OCI-LY3 (cell line): ENCODE results near the gene NAV2.

ENCODE experiments used
- EZH2phosphoT487 ChIP-seq: fragments of 200-600 bp; shearing (Covaris generic); IDR thresholded peaks from 2 replicates; pipeline ENCODE4 v1.6.1; 2018; ENCODE audit warnings: antibody characterized with exemption, mixed run types, low read depth
- TF ChIP-seq, protein P1 (sequence below): fragments of 200-600, 300-600 bp; sonication (generic); IDR thresholded peaks from 2 replicates; pipeline ENCODE4 v1.5.1; 2014; ENCODE audit warnings: antibody characterized with exemption, low read length, low read depth

DNA sequence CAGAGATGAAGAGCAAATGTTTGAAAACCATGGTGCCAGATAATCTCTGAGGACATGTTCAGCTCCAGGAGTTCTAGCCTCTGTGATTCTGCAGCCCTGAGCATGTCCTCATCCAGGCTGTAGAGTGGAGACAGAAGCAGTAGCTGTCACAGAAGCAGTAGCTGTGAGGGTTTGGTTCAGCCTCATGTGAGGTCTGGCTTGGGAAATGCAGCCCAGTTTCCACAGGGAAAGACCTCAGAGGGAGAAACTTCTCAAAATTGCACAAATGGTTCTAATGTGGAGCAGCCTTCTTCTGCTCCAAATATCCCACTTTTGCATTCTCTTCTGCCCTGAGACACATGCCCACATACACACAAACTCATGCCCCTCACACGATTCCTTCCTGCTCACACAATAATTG, 399.2 kb downstream of the NAV2 start:
- TF ChIP-seq, protein P1, sequence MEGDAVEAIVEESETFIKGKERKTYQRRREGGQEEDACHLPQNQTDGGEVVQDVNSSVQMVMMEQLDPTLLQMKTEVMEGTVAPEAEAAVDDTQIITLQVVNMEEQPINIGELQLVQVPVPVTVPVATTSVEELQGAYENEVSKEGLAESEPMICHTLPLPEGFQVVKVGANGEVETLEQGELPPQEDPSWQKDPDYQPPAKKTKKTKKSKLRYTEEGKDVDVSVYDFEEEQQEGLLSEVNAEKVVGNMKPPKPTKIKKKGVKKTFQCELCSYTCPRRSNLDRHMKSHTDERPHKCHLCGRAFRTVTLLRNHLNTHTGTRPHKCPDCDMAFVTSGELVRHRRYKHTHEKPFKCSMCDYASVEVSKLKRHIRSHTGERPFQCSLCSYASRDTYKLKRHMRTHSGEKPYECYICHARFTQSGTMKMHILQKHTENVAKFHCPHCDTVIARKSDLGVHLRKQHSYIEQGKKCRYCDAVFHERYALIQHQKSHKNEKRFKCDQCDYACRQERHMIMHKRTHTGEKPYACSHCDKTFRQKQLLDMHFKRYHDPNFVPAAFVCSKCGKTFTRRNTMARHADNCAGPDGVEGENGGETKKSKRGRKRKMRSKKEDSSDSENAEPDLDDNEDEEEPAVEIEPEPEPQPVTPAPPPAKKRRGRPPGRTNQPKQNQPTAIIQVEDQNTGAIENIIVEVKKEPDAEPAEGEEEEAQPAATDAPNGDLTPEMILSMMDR = no peak
- no peak for TF ChIP-seq EZH2phosphoT487
